Stimulated activated CD8-positive, alpha-beta memory T cell treated with anti-CD3 and anti-CD28 coated beads, Interleukin-12 subunit alpha, Interleukin-12 subunit beta, amount 100 ng/mL, for 1 hour (primary cell): ENCODE data around the gene C1QB.

Experiments used
- DNase-seq: peaks from one replicate; pipeline ENCODE4 v3.0.0-alpha.2; 2020; ENCODE audit warnings: low read depth

Gene C1QB

GRCh38 chr1:22652881-22653316 is at the start of gene C1QB:
TSS of gene C1QB (plus strand) at chr1:22653236. CDS start at chr1:22659463, 6,227 bp downstream.
- DNase-seq = no peak

GRCh38 chr1:22606161-22606560 is 46.9 kb upstream of the C1QB start:
- DNase-seq = no peak

GRCh38 chr1:22607154-22607553 is 45.9 kb upstream of the C1QB start:
- no peak for DNase-seq

GRCh38 chr1:22608361-22608760 is 44.7 kb upstream of the C1QB start:
- no peak for DNase-seq

- no peak for DNase-seq
Measured at GRCh38 chr1:22609291-22609690, 43.7 kb upstream of the C1QB start.

- no peak for DNase-seq
Measured at GRCh38 chr1:22611530-22611947, 41.5 kb upstream of the C1QB start.

GRCh38 chr1:22612671-22613571 is 40.1 kb upstream of the C1QB start:
- DNase-seq = no peak

GRCh38 chr1:22613572-22613918 is 39.5 kb upstream of the C1QB start:
- DNase-seq = no peak

GRCh38 chr1:22613951-22614350 is 39.1 kb upstream of the C1QB start:
- no peak for DNase-seq

GRCh38 chr1:22615886-22616285 is 37.1 kb upstream of the C1QB start:
- DNase-seq = no peak

GRCh38 chr1:22616571-22616970 is 36.5 kb upstream of the C1QB start:
- DNase-seq = no peak

- DNase-seq = no peak
Measured at GRCh38 chr1:22618056-22618455, 35.0 kb upstream of the C1QB start.

GRCh38 chr1:22619252-22619651 is 33.8 kb upstream of the C1QB start:
- no peak for DNase-seq

GRCh38 chr1:22619798-22620197 is 33.2 kb upstream of the C1QB start:
- no peak for DNase-seq

GRCh38 chr1:22621761-22622160 is 31.3 kb upstream of the C1QB start:
- DNase-seq = no peak

GRCh38 chr1:22625262-22625925 is 27.6 kb upstream of the C1QB start:
- DNase-seq = no peak

- no peak for DNase-seq
Measured at GRCh38 chr1:22626237-22627157, 26.5 kb upstream of the C1QB start.

GRCh38 chr1:22627331-22627730 is 25.7 kb upstream of the C1QB start:
- no peak for DNase-seq

GRCh38 chr1:22628698-22629444 is 24.2 kb upstream of the C1QB start:
- no peak for DNase-seq

GRCh38 chr1:22629886-22630285 is 23.1 kb upstream of the C1QB start:
- no peak for DNase-seq

GRCh38 chr1:22633697-22634463 is 19.2 kb upstream of the C1QB start:
- DNase-seq = no peak
